Hepatocyte (in vitro differentiated cells): ENCODE results near the gene OLIG1. TPM values are rescaled to one million over a fixed set of nuclear protein-coding genes. Genes with fewer than 3 reads are reported as not detected.

Experiments used
- DNase-seq: peaks from one replicate; pipeline ENCODE4 v3.0.0-alpha.2; 2016; ENCODE audit warnings: low spot score
- H2AFZ ChIP-seq: fragments of 200-600 bp; sonication (generic); 2 replicates; pipeline ENCODE4 v1.6.0; 2016; ENCODE audit warnings: antibody characterized with exemption, mild to moderate bottlenecking
- H3K27ac ChIP-seq: fragments of 200-600 bp; sonication (generic); 2 replicates; pipeline ENCODE4 v1.5.1; 2016; ENCODE audit warnings: mild to moderate bottlenecking
- H3K27me3 ChIP-seq: fragments of 200-600 bp; sonication (generic); 2 replicates; pipeline ENCODE4 v1.6.1; 2016
- H3K36me3 ChIP-seq: fragments of 200-600 bp; sonication (generic); replicated peaks from 2 replicates; pipeline ENCODE4 v1.5.1; 2016; ENCODE audit warnings: low read depth; ENCODE audit not compliant: insufficient read depth
- H3K4me1 ChIP-seq: fragments of 200-600 bp; sonication (generic); 2 replicates; pipeline ENCODE4 v1.5.1; 2016; ENCODE audit warnings: mild to moderate bottlenecking, moderate library complexity; ENCODE audit not compliant: insufficient read depth
- H3K4me2 ChIP-seq: fragments of 200-600 bp; sonication (generic); 2 replicates; pipeline ENCODE4 v1.6.0; 2016
- H3K4me3 ChIP-seq: fragments of 200-600 bp; sonication (generic); 2 replicates; pipeline ENCODE4 v1.5.1; 2016; ENCODE audit warnings: mild to moderate bottlenecking
- H3K79me2 ChIP-seq: fragments of 200-600 bp; sonication (generic); 2 replicates; pipeline ENCODE4 v1.6.0; 2017; ENCODE audit warnings: mild to moderate bottlenecking
- H3K9me2 ChIP-seq: fragments of 200-600 bp; sonication (generic); replicated peaks from 2 replicates; pipeline ENCODE4 v1.6.0; 2017; ENCODE audit warnings: mild to moderate bottlenecking; ENCODE audit not compliant: insufficient read depth
- H3K9me3 ChIP-seq: fragments of 200-600 bp; sonication (generic); 2 replicates; pipeline ENCODE4 v1.5.1; 2016; ENCODE audit warnings: low read depth, mild to moderate bottlenecking
- H4K20me1 ChIP-seq: fragments of 200-600 bp; sonication (generic); 2 replicates; pipeline ENCODE4 v1.6.0; 2016; ENCODE audit warnings: mild to moderate bottlenecking; ENCODE audit not compliant: insufficient read depth, poor library complexity, severe bottlenecking
- CTCF ChIP-seq: fragments of 200-600 bp; sonication (generic); IDR thresholded peaks from 2 replicates; pipeline ENCODE4 v1.5.1; 2016; ENCODE audit warnings: antibody characterized with exemption, mild to moderate bottlenecking; ENCODE audit not compliant: poor library complexity
- EZH2 ChIP-seq: fragments of 200-600 bp; sonication (generic); IDR thresholded peaks from 2 replicates; pipeline ENCODE4 v1.6.1; 2016; ENCODE audit warnings: antibody characterized with exemption, mild to moderate bottlenecking, borderline replicate concordance
- EZH2phosphoT487 ChIP-seq: fragments of 200-600 bp; sonication (generic); IDR thresholded peaks from one replicate; pipeline ENCODE4 v1.6.1; 2018; ENCODE audit warnings: antibody characterized with exemption, mild to moderate bottlenecking, low read depth, moderate library complexity; ENCODE audit not compliant: unreplicated experiment, severe bottlenecking
- WGBS: methylation state at CpG from one replicate; pipeline ENCODE4 v1.1.6; 2016; ENCODE audit warnings: low lambda C conversion rate; ENCODE audit errors: missing lambda C conversion rate; 5-methylcytosine and 5-hydroxymethylcytosine counted together
- polyA plus RNA-seq: library from polyadenylated mRNA; unstranded; fragments of >200 nt; fragmentation: Nextera tagmentation; extraction: Ambion mirVana; gene quantifications from 2 replicates; pipeline ENCODE4 v1.2.1, GENCODE V29; 2016
- total RNA-seq: library from RNA; depleted of rRNA; stranded (reverse); fragments of >200 nt; gene quantifications from 2 replicates; pipeline ENCODE4 v1.2.3, GENCODE V29; 2014

The OLIG1 gene
- total RNA-seq (not detected in 2 replicates), polyA plus RNA-seq (not detected in 2 replicates)

- H3K4me3 ChIP-seq, result peak within 1 kb of the TSS; percentile 10
- H2AFZ ChIP-seq, result no peak within 1 kb of the TSS
Observed at GRCh38 chr21:33069994-33070743, at the start of gene OLIG1. Gene OLIG1, plus strand, starts transcription at chr21:33070141. Its CDS starts 106 bp downstream, at chr21:33070247.

GRCh38 chr21:33020558-33021100, 49.3 kb upstream of the OLIG1 start:
- H4K20me1 ChIP-seq, result no peaks in the 10 kb centered on the region
- H3K27me3 ChIP-seq, result peaks cover 99% of the 10 kb centered on the region
- no peak for DNase-seq
- no peak overlapping the region for H3K4me3 ChIP-seq
- H3K36me3 ChIP-seq, result no peaks in the 10 kb centered on the region
- no peak for TF ChIP-seq CTCF
- TF ChIP-seq EZH2phosphoT487, result no peak
- no peak for TF ChIP-seq EZH2
- no peaks in the 10 kb centered on the region for H3K9me2 ChIP-seq
- no peaks in the 10 kb centered on the region for H3K9me3 ChIP-seq
- 26% methylated on average over 11 of the region's 16 CpGs for WGBS
- peaks cover 9% of the 10 kb centered on the region for H3K4me1 ChIP-seq
- H3K79me2 ChIP-seq, result no peaks in the 10 kb centered on the region
- peak overlapping the region; percentile 80 for H3K4me2 ChIP-seq
- H3K27ac ChIP-seq, result no peak overlapping the region
- no peak overlapping the region for H2AFZ ChIP-seq

More at GRCh38 chr21:33069994-33070743, at the start of gene OLIG1:
- Histone ChIP-seq H3K9me2 (no peaks in the 10 kb centered on the region), H3K36me3 (no peaks in the 10 kb centered on the region), H4K20me1 (no peaks in the 10 kb centered on the region), H3K27ac (no peak within 1 kb of the TSS), H3K4me2 (peak within 1 kb of the TSS; percentile 91), H3K4me1 (peaks cover 18% of the 10 kb centered on the region), H3K27me3 (peaks cover 94% of the 10 kb centered on the region), H3K9me3 (peaks cover 7% of the 10 kb centered on the region), H3K79me2 (no peaks in the 10 kb centered on the region)
- 1% methylated on average over 63 of the region's 82 CpGs for WGBS
- peak; percentile 75 for TF ChIP-seq EZH2
- peak; percentile 28 for TF ChIP-seq EZH2phosphoT487
- TF ChIP-seq CTCF, result no peak
- peak; percentile 18 for DNase-seq

GRCh38 chr21:33021150-33021549, 48.8 kb upstream of the OLIG1 start:
- H3K4me1 ChIP-seq, result peaks cover 9% of the 10 kb centered on the region
- H3K9me2 ChIP-seq, result no peaks in the 10 kb centered on the region
- no peaks in the 10 kb centered on the region for H4K20me1 ChIP-seq
- DNase-seq, result no peak
- no peaks in the 10 kb centered on the region for H3K79me2 ChIP-seq
- no peaks in the 10 kb centered on the region for H3K9me3 ChIP-seq
- H2AFZ ChIP-seq, result no peak overlapping the region
- no peaks in the 10 kb centered on the region for H3K36me3 ChIP-seq
- no peak for TF ChIP-seq CTCF
- TF ChIP-seq EZH2phosphoT487, result no peak
- TF ChIP-seq EZH2, result no peak
- no peak overlapping the region for H3K27ac ChIP-seq
- WGBS, result 61% methylated on average over 11 of the region's 11 CpGs
- H3K4me3 ChIP-seq, result no peak overlapping the region
- peaks cover 99% of the 10 kb centered on the region for H3K27me3 ChIP-seq
- no peak overlapping the region for H3K4me2 ChIP-seq
